Smooth muscle cell (in vitro differentiated cells): Measurements from ENCODE around the gene NPEPL1. TPM values are rescaled to one million over a fixed set of nuclear protein-coding genes. Genes with fewer than 3 reads are reported as not detected.

Source experiments
- DNase-seq: peaks from one replicate; lab custom pipeline; 2025; ENCODE audit not compliant: unreplicated experiment; lab: John Stamatoyannopoulos, UW
- H2AFZ ChIP-seq: fragments of 200-600 bp; sonication (generic); 2 replicates; pipeline ENCODE4 v1.6.0; 2016; ENCODE audit warnings: antibody characterized with exemption, low read depth, mild to moderate bottlenecking
- H3F3A ChIP-seq: fragments of 200-600 bp; sonication (generic); 2 replicates; pipeline ENCODE4 v1.6.0; 2017; ENCODE audit warnings: antibody characterized with exemption, low read depth
- H3K27ac ChIP-seq: fragments of 200-600 bp; sonication (generic); 2 replicates; pipeline ENCODE4 v1.5.1; 2016; ENCODE audit warnings: low read depth, mild to moderate bottlenecking
- H3K27me3 ChIP-seq: fragments of 200-600 bp; sonication (generic); 2 replicates; pipeline ENCODE4 v1.6.1; 2016; ENCODE audit warnings: low read depth, mild to moderate bottlenecking
- H3K36me3 ChIP-seq: fragments of 200-600 bp; sonication (generic); 2 replicates; pipeline ENCODE4 v1.5.1; 2016; ENCODE audit warnings: low read depth
- H3K4me1 ChIP-seq: fragments of 200-600 bp; sonication (generic); 2 replicates; pipeline ENCODE4 v1.5.1; 2016; ENCODE audit warnings: low read depth
- H3K4me2 ChIP-seq: fragments of 200-600 bp; sonication (generic); 2 replicates; pipeline ENCODE4 v1.6.0; 2016; ENCODE audit warnings: mild to moderate bottlenecking
- H3K4me3 ChIP-seq: fragments of 200-600 bp; sonication (generic); 2 replicates; pipeline ENCODE4 v1.5.1; 2016; ENCODE audit warnings: mild to moderate bottlenecking
- H3K79me2 ChIP-seq: fragments of 200-600 bp; sonication (generic); 2 replicates; pipeline ENCODE4 v1.6.0; 2016; ENCODE audit warnings: low read depth, mild to moderate bottlenecking
- H3K9ac ChIP-seq: fragments of 200-600 bp; sonication (generic); 2 replicates; pipeline ENCODE4 v1.6.0; 2016; ENCODE audit warnings: low read depth
- H3K9me3 ChIP-seq: fragments of 200-600 bp; sonication (generic); replicated peaks from 2 replicates; pipeline ENCODE4 v1.5.1; 2016; ENCODE audit warnings: low read depth
- H4K20me1 ChIP-seq: fragments of 200-600 bp; sonication (generic); 2 replicates; pipeline ENCODE4 v1.6.0; 2016; ENCODE audit warnings: low read depth
- CTCF ChIP-seq: fragments of 200-600 bp; sonication (generic); IDR thresholded peaks from 2 replicates; pipeline ENCODE4 v1.5.1; 2017; ENCODE audit warnings: borderline replicate concordance, mild to moderate bottlenecking, antibody characterized with exemption; ENCODE audit not compliant: insufficient read depth, poor library complexity, severe bottlenecking
- WGBS: methylation state at CpG from one replicate; pipeline ENCODE4 v1.1.7; 2016; ENCODE audit warnings: low lambda C conversion rate; 5-methylcytosine and 5-hydroxymethylcytosine counted together
- polyA plus RNA-seq: library from polyadenylated mRNA; unstranded; fragments of >200 nt; fragmentation: Nextera tagmentation; extraction: Ambion mirVana; gene quantifications from 2 replicates; pipeline ENCODE4 v1.2.1, GENCODE V29; 2016
- total RNA-seq: library from RNA; depleted of rRNA; stranded (reverse); fragments of >200 nt; gene quantifications from 2 replicates; pipeline ENCODE4 v1.2.3, GENCODE V29; 2014

NPEPL1 gene
- total and polyA plus RNA-seq, 2 experiments from 2014 or later: 17.7 to 32.9 TPM

- Histone ChIP-seq H3K27me3 (no peaks in the 10 kb centered on the region), H3K4me1 (peaks cover 61% of the 10 kb centered on the region), H2AFZ (no peak overlapping the region), H3K36me3 (no peaks in the 10 kb centered on the region), H3K79me2 (peaks cover 93% of the 10 kb centered on the region), H3K27ac (no peak overlapping the region), H3F3A (no peaks in the 10 kb centered on the region), H3K9ac (peak overlapping the region; percentile 4), H3K4me2 (peak overlapping the region; percentile 31), H3K9me3 (no peaks in the 10 kb centered on the region), H4K20me1 (peaks cover 77% of the 10 kb centered on the region), H3K4me3 (peak overlapping the region; percentile 9)
- DNase-seq: no peak
- 59% methylated on average over 6 of the region's 6 CpGs for WGBS
- TF ChIP-seq CTCF: no peak
These were observed 37.1 kb upstream of the NPEPL1 start for GRCh38 chr20:58655328-58656107.

DNA sequence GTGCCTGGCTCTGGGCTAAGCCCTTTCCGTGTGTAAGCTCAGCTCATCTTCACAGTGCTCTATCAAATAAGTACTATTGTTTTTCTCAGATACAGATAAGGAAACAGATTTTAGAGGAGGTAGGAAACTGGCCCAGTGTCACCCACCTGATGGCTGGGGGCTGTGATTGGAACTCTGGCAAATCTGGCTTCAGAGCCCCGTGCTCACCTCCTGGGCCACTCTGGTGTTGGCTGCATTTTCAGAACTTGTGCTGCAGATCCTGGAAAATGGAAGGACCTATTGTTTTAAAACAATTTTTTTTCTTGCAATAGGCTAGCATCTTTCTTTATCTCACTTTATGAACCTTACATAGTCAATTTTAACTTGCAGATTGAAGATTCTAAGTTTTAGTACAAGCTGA is 35.8 kb upstream of the NPEPL1 start:
- no peak overlapping the region for H3K9ac ChIP-seq
- no peak for TF ChIP-seq CTCF
- no peak overlapping the region for H2AFZ ChIP-seq
- H3K27me3 ChIP-seq: no peaks in the 10 kb centered on the region
- H3K36me3 ChIP-seq: no peaks in the 10 kb centered on the region
- H3F3A ChIP-seq: no peaks in the 10 kb centered on the region
- DNase-seq: no peak
- H3K4me1 ChIP-seq: peaks cover 61% of the 10 kb centered on the region
- H3K4me2 ChIP-seq: no peak overlapping the region
- 61% methylated on average over 2 of the region's 2 CpGs for WGBS
- peak overlapping the region; percentile 1 for H3K4me3 ChIP-seq
- peaks cover 90% of the 10 kb centered on the region for H4K20me1 ChIP-seq
- H3K9me3 ChIP-seq: no peaks in the 10 kb centered on the region
- H3K27ac ChIP-seq: no peak overlapping the region
- H3K79me2 ChIP-seq: peaks cover 100% of the 10 kb centered on the region

GRCh38 chr20:58657262-58657661 is 35.3 kb upstream of the NPEPL1 start:
- 95% methylated on average over 2 of the region's 2 CpGs for WGBS
- no peak overlapping the region for H2AFZ ChIP-seq
- no peaks in the 10 kb centered on the region for H3F3A ChIP-seq
- no peaks in the 10 kb centered on the region for H3K36me3 ChIP-seq
- H3K4me2 ChIP-seq: no peak overlapping the region
- no peaks in the 10 kb centered on the region for H3K27me3 ChIP-seq
- DNase-seq: no peak
- H3K4me1 ChIP-seq: peaks cover 61% of the 10 kb centered on the region
- H3K79me2 ChIP-seq: peaks cover 100% of the 10 kb centered on the region
- no peak for TF ChIP-seq CTCF
- no peak overlapping the region for H3K27ac ChIP-seq
- no peaks in the 10 kb centered on the region for H3K9me3 ChIP-seq
- H3K4me3 ChIP-seq: peak overlapping the region; percentile 1
- H3K9ac ChIP-seq: no peak overlapping the region
- H4K20me1 ChIP-seq: peaks cover 95% of the 10 kb centered on the region

GRCh38 chr20:58657986-58658385 is 34.6 kb upstream of the NPEPL1 start:
- Histone ChIP-seq H3K9ac (no peak overlapping the region), H3K4me1 (peaks cover 57% of the 10 kb centered on the region), H2AFZ (no peak overlapping the region), H3F3A (no peaks in the 10 kb centered on the region), H4K20me1 (peaks cover 100% of the 10 kb centered on the region), H3K9me3 (no peaks in the 10 kb centered on the region), H3K27me3 (no peaks in the 10 kb centered on the region), H3K4me3 (no peak overlapping the region), H3K79me2 (peaks cover 100% of the 10 kb centered on the region), H3K27ac (no peak overlapping the region), H3K4me2 (no peak overlapping the region), H3K36me3 (no peaks in the 10 kb centered on the region)
- WGBS: 93% methylated on average over 4 of the region's 4 CpGs
- DNase-seq: no peak
- TF ChIP-seq CTCF: no peak
